ENCODE results near the gene GATAD2B.

The GATAD2B gene

GRCh38 chr1:153945795-153946621 lies 23.2 kb upstream of the GATAD2B start:
- Histone ChIP-seq H3K9me3 (ENCODE audit: control insufficient read depth, low read length) (no peaks in the 10 kb centered on the region), H3K27ac (peak overlapping the region; percentile 80), H3K4me1 (no peaks in the 10 kb centered on the region), H3K4me2 (ENCODE audit: low read length) (peak overlapping the region; percentile 87), H3K27me3 (ENCODE audit: control insufficient read depth, insufficient read depth, low read length) (no peaks in the 10 kb centered on the region), H3K79me2 (no peaks in the 10 kb centered on the region), H3K36me3 (ENCODE audit: control insufficient read depth, insufficient read depth, low read length) (no peaks in the 10 kb centered on the region), H2AFZ (peak overlapping the region; percentile 61), H3K9ac (no peak overlapping the region), H3K4me3 (ENCODE audit: low read depth, low read length) (peak overlapping the region; percentile 78)
- TF ChIP-seq, protein P1, sequence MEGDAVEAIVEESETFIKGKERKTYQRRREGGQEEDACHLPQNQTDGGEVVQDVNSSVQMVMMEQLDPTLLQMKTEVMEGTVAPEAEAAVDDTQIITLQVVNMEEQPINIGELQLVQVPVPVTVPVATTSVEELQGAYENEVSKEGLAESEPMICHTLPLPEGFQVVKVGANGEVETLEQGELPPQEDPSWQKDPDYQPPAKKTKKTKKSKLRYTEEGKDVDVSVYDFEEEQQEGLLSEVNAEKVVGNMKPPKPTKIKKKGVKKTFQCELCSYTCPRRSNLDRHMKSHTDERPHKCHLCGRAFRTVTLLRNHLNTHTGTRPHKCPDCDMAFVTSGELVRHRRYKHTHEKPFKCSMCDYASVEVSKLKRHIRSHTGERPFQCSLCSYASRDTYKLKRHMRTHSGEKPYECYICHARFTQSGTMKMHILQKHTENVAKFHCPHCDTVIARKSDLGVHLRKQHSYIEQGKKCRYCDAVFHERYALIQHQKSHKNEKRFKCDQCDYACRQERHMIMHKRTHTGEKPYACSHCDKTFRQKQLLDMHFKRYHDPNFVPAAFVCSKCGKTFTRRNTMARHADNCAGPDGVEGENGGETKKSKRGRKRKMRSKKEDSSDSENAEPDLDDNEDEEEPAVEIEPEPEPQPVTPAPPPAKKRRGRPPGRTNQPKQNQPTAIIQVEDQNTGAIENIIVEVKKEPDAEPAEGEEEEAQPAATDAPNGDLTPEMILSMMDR (IDR thresholded peaks at IDR 0.05): no peak

- Histone ChIP-seq H3K9ac (no peak overlapping the region), H3K4me3 (ENCODE audit: low read depth, low read length) (peak overlapping the region; percentile 78), H3K9me3 (ENCODE audit: control insufficient read depth, low read length) (no peaks in the 10 kb centered on the region), H3K27me3 (ENCODE audit: control insufficient read depth, insufficient read depth, low read length) (no peaks in the 10 kb centered on the region), H3K27ac (peak overlapping the region; percentile 80), H3K79me2 (no peaks in the 10 kb centered on the region), H3K36me3 (ENCODE audit: control insufficient read depth, insufficient read depth, low read length) (no peaks in the 10 kb centered on the region), H3K4me1 (no peaks in the 10 kb centered on the region), H2AFZ (peak overlapping the region; percentile 61), H3K4me2 (ENCODE audit: low read length) (peak overlapping the region; percentile 87)
- TF ChIP-seq, protein P1 (IDR thresholded peaks at IDR 0.05): no peak
Observed at GRCh38 chr1:153945131-153945794, 22.5 kb upstream of the GATAD2B start.

GRCh38 chr1:153944827-153945117 lies 22.0 kb upstream of the GATAD2B start:
- H2AFZ ChIP-seq: no peak overlapping the region
- H3K9ac ChIP-seq: no peak overlapping the region
- H3K9me3 ChIP-seq (ENCODE audit: control insufficient read depth, low read length): no peaks in the 10 kb centered on the region
- TF ChIP-seq, protein P1 (IDR thresholded peaks at IDR 0.05): no peak
- H3K4me2 ChIP-seq (ENCODE audit: low read length): peak overlapping the region; percentile 14
- peak overlapping the region; percentile 80 for H3K27ac ChIP-seq
- H3K4me3 ChIP-seq (ENCODE audit: low read depth, low read length): peak overlapping the region; percentile 78
- no peaks in the 10 kb centered on the region for H3K79me2 ChIP-seq
- no peaks in the 10 kb centered on the region for H3K36me3 ChIP-seq (ENCODE audit: control insufficient read depth, insufficient read depth, low read length)
- H3K4me1 ChIP-seq: no peaks in the 10 kb centered on the region
- H3K27me3 ChIP-seq (ENCODE audit: control insufficient read depth, insufficient read depth, low read length): no peaks in the 10 kb centered on the region

DNA sequence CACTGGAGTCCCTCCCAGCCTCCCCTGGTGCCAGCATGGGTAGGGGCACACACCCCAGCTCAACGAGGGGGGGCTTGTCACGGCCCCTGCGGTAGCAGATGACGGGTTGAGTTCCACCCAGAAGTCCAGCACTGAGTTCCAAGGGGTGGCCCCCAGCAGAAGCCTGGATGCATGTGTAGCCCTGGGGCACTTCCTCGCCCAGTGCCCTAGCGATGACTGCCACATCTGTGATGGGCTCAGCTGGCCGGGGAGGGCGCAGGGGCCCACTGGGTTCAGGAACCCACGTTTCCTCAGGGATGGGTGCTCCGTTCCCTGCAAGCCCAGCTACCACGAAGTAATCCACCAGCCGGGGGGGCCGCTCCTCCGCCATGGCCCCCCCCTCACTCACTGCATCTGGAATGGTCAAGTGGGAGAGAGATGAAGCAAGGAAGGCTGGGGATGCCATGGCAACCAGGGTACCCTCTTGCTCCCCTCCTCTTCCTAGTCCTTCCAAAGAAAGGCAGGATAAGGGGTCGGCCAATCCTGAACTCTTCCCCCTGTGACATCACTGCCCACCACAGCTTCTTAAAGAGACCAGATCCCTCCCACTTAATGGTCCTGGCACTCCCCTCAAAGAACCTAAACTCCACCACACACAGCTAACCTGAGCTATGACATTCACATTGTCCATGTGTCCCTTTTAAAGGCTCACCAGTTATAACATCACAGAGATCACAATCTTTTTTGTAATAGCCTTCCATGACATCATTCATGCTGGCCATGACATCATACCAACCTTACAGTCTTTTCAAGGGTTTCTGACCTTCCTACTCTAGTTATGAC lies 21.4 kb upstream of the GATAD2B start:
- Histone ChIP-seq H2AFZ (no peak overlapping the region), H3K36me3 (ENCODE audit: control insufficient read depth, insufficient read depth, low read length) (no peaks in the 10 kb centered on the region), H3K27me3 (ENCODE audit: control insufficient read depth, insufficient read depth, low read length) (no peaks in the 10 kb centered on the region), H3K9ac (no peak overlapping the region), H3K4me3 (ENCODE audit: low read depth, low read length) (peak overlapping the region; percentile 2), H3K4me1 (no peaks in the 10 kb centered on the region), H3K9me3 (ENCODE audit: control insufficient read depth, low read length) (no peaks in the 10 kb centered on the region), H3K4me2 (ENCODE audit: low read length) (no peak overlapping the region), H3K27ac (peak overlapping the region; percentile 80), H3K79me2 (no peaks in the 10 kb centered on the region)
- TF ChIP-seq, protein P1 (IDR thresholded peaks at IDR 0.05): no peak
